CD14-positive monocyte (primary cell): Measurements from ENCODE around the gene PLEKHG2. TPM values are rescaled to one million over a fixed set of nuclear protein-coding genes. Genes with fewer than 3 reads are reported as not detected.
A peak's percentile ranks its signal among the peaks of the same experiment; 100 is the strongest.

Experiments used
- DNase-seq, 3 donors: peaks; one replicate each; pipeline ENCODE4 v3.0.0-alpha.2; 2011 to 2022
- H2AFZ ChIP-seq: 2 replicates; pipeline ENCODE4 v1.6.0; 2012; ENCODE audit warnings: mild to moderate bottlenecking, low read depth, low read length, inconsistent platforms; ENCODE audit not compliant: insufficient read depth, poor library complexity, severe bottlenecking
- H3K27ac ChIP-seq, 2 donors: 1 replicate in 1 of 2; 2 replicates in 1 of 2; pipeline ENCODE4 v1.5.1; 2012 to 2013; ENCODE audit warnings: low read length in 2 of 2, control low read depth in 1 of 2, inconsistent platforms in 1 of 2, low read depth in 1 of 2, mild to moderate bottlenecking in 1 of 2
- H3K27me3 ChIP-seq, 2 donors: one replicate each; pipeline versions ENCODE4 v1.6.0 to v1.6.1; 2011 to 2013; ENCODE audit warnings: low read length in 2 of 2; ENCODE audit not compliant: control insufficient read depth in 2 of 2, insufficient read depth in 2 of 2
- H3K36me3 ChIP-seq, 2 donors: replicated peaks in 1 of 2; 1 replicate in 1 of 2; 2 replicates in 1 of 2; pipeline versions ENCODE4 v1.5.1 to v1.6.1; 2012 to 2013; ENCODE audit warnings: low read length in 2 of 2, control low read depth in 1 of 2, inconsistent platforms in 1 of 2, mild to moderate bottlenecking in 1 of 2; ENCODE audit not compliant: insufficient read depth in 2 of 2, control insufficient read depth in 1 of 2
- H3K4me1 ChIP-seq, 2 donors: 1 replicate in 1 of 2; 2 replicates in 1 of 2; pipeline versions ENCODE4 v1.5.1 to v1.6.1; 2012 to 2013; ENCODE audit warnings: low read length in 2 of 2, control low read depth in 1 of 2, inconsistent platforms in 1 of 2, mild to moderate bottlenecking in 1 of 2, moderate library complexity in 1 of 2; ENCODE audit not compliant: insufficient read depth in 2 of 2, control insufficient read depth in 1 of 2
- H3K4me2 ChIP-seq: replicated peaks from 2 replicates; pipeline ENCODE3; 2012; ENCODE audit warnings: low read length, moderate library complexity, mild to moderate bottlenecking; ENCODE audit not compliant: poor library complexity, severe bottlenecking; ENCODE audit errors: extremely low read depth
- H3K4me3 ChIP-seq, 3 experiments: fragments of 200-600 bp in 1 of 3; sonication (generic) in 1 of 3; replicated peaks in 1 of 3; 1 replicate in 2 of 3; 2 replicates in 1 of 3; pipeline ENCODE4 v1.5.1; 2011 to 2013; ENCODE audit warnings: low read length in 3 of 3, mild to moderate bottlenecking in 3 of 3, control low read depth in 2 of 3, low read depth in 2 of 3, inconsistent platforms in 1 of 3, moderate library complexity in 1 of 3
- H3K79me2 ChIP-seq: 2 replicates; pipeline ENCODE4 v1.6.0; 2012; ENCODE audit warnings: mild to moderate bottlenecking, control low read depth, inconsistent platforms, low read length, moderate library complexity; ENCODE audit not compliant: insufficient read depth
- H3K9ac ChIP-seq: 2 replicates; pipeline ENCODE4 v1.6.0; 2017; ENCODE audit warnings: low read length, mild to moderate bottlenecking; ENCODE audit not compliant: insufficient read depth, poor library complexity, severe bottlenecking
- H3K9me3 ChIP-seq, 2 donors: replicated peaks in 1 of 2; 1 replicate in 1 of 2; 2 replicates in 1 of 2; pipeline versions ENCODE4 v1.5.1 to v1.6.1; 2012 to 2013; ENCODE audit warnings: low read length in 2 of 2, control low read depth in 1 of 2; ENCODE audit not compliant: control insufficient read depth in 1 of 2, insufficient read depth in 1 of 2
- H4K20me1 ChIP-seq: 2 replicates; pipeline ENCODE4 v1.6.0; 2012; ENCODE audit warnings: mild to moderate bottlenecking, low read length, control low read depth, moderate library complexity; ENCODE audit not compliant: insufficient read depth
- H3K27ac Mint-ChIP-seq, 7 donors: one replicate each; pipeline ENCODE4 v1.8.0; 2020; ENCODE audit warnings: mild to moderate bottlenecking in 7 of 7, mixed read lengths in 7 of 7, moderate library complexity in 6 of 7, inconsistent platforms in 2 of 7
- H3K27me3 Mint-ChIP-seq, 3 donors: one replicate each; pipeline ENCODE4 v1.8.0; 2021 to 2022; ENCODE audit warnings: low read depth in 3 of 3, mild to moderate bottlenecking in 3 of 3, mixed read lengths in 3 of 3, moderate library complexity in 3 of 3, inconsistent platforms in 1 of 3
- H3K36me3 Mint-ChIP-seq, 2 donors: one replicate each; pipeline ENCODE4 v1.8.0; 2020; ENCODE audit warnings: mixed read lengths in 2 of 2, inconsistent platforms in 1 of 2, mild to moderate bottlenecking in 1 of 2
- H3K4me1 Mint-ChIP-seq: one replicate; pipeline ENCODE4 v1.8.0; 2020; ENCODE audit warnings: mild to moderate bottlenecking, mixed read lengths
- H3K4me3 Mint-ChIP-seq, 2 donors: one replicate each; pipeline ENCODE4 v1.8.0; 2020; ENCODE audit warnings: mild to moderate bottlenecking in 2 of 2, mixed read lengths in 2 of 2, moderate library complexity in 1 of 2
- H3K9me3 Mint-ChIP-seq, 7 donors: one replicate each; pipeline ENCODE4 v1.8.0; 2020 to 2022; ENCODE audit warnings: mixed read lengths in 7 of 7, mild to moderate bottlenecking in 6 of 7, moderate library complexity in 6 of 7, inconsistent platforms in 2 of 7
- WGBS: methylation state at CpG from one replicate; pipeline ENCODE4 v1.1.5; 2013; ENCODE audit warnings: missing lambda C conversion rate; ENCODE audit not compliant: insufficient coverage; 5-methylcytosine and 5-hydroxymethylcytosine counted together
- intact Hi-C, 2 donors: fragments of 100-400 bp; cut with micrococcal nuclease; formaldehyde crosslinking; loops; one replicate each; pipeline versions ENCODE4 v1.15.0 to v1.15.1; 2023
- polyA plus RNA-seq, 3 donors: library from polyadenylated mRNA; depleted of rRNA in 1 of 3; unstranded in 2 of 3; stranded (reverse) in 1 of 3; fragments of 300-500 nt in 2 of 3; fragments of >200 nt in 1 of 3; fragmentation: Illumina TruSeq in 2 of 3; gene quantifications; 1 replicate in 2 of 3; 2 replicates in 1 of 3; pipeline ENCODE4 v1.2.3, GENCODE V29; 2012 to 2021
- TF ChIP-seq, protein P1 (sequence below): fragments of 200-600 bp; IDR thresholded peaks from one replicate; pipeline ENCODE4 v1.8.0; 2022; ENCODE audit warnings: antibody characterized with exemption, mild to moderate bottlenecking

The PLEKHG2 gene
- polyA plus RNA-seq, 3 donors: 0.73 to 202 (median 1.2) TPM

- Histone ChIP-seq H3K4me1 (no peaks in the 10 kb centered on the region), H2AFZ (no peak overlapping the region), H3K4me2 (no peak overlapping the region), H3K79me2 (no peaks in the 10 kb centered on the region), H3K27ac (no peak overlapping the region), H3K36me3 (peaks cover 91 to 100% of the 10 kb centered on the region in 2 donors), H4K20me1 (no peaks in the 10 kb centered on the region), H3K4me3 (no peak overlapping the region), H3K9ac (no peak overlapping the region), H3K27me3 (no peaks in the 10 kb centered on the region), H3K9me3 (no peaks in the 10 kb centered on the region)
- Mint-ChIP-seq H3K4me1 (no peaks in the 10 kb centered on the region), H3K36me3 (peaks cover 83 to 91% of the 10 kb centered on the region in 2 donors), H3K27ac (peak overlapping the region in 1 of 7 donors; percentile 76), H3K4me3 (no peak overlapping the region), H3K27me3 (peaks cover 0 to 2% (median 0%) of the 10 kb centered on the region in 3 donors), H3K9me3 (no peaks in the 10 kb centered on the region)
- intact Hi-C loops: no loop called here
- WGBS: 100% methylated on average over 2 of the region's 2 CpGs
- TF ChIP-seq, protein P1, sequence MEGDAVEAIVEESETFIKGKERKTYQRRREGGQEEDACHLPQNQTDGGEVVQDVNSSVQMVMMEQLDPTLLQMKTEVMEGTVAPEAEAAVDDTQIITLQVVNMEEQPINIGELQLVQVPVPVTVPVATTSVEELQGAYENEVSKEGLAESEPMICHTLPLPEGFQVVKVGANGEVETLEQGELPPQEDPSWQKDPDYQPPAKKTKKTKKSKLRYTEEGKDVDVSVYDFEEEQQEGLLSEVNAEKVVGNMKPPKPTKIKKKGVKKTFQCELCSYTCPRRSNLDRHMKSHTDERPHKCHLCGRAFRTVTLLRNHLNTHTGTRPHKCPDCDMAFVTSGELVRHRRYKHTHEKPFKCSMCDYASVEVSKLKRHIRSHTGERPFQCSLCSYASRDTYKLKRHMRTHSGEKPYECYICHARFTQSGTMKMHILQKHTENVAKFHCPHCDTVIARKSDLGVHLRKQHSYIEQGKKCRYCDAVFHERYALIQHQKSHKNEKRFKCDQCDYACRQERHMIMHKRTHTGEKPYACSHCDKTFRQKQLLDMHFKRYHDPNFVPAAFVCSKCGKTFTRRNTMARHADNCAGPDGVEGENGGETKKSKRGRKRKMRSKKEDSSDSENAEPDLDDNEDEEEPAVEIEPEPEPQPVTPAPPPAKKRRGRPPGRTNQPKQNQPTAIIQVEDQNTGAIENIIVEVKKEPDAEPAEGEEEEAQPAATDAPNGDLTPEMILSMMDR: no peak
- no peak for DNase-seq
Observed at GRCh38 chr19:39372941-39373340, 39.5 kb upstream of the PLEKHG2 start.

- no peak overlapping the region for H2AFZ ChIP-seq
- H3K27ac ChIP-seq: no peak overlapping the region
- Mint-ChIP-seq H3K27me3 (peaks cover 0 to 2% (median 0%) of the 10 kb centered on the region in 3 donors), H3K4me3 (no peak overlapping the region), H3K9me3 (no peaks in the 10 kb centered on the region), H3K27ac (no peak overlapping the region), H3K4me1 (no peaks in the 10 kb centered on the region), H3K36me3 (peaks cover 83 to 92% of the 10 kb centered on the region in 2 donors)
- DNase-seq: no peak
- H3K9me3 ChIP-seq: no peaks in the 10 kb centered on the region
- peaks cover 86 to 100% of the 10 kb centered on the region in 2 donors for H3K36me3 ChIP-seq
- TF ChIP-seq, protein P1: no peak
- no peak overlapping the region for H3K4me2 ChIP-seq
- intact Hi-C loops: no loop called here
- no peaks in the 10 kb centered on the region for H3K27me3 ChIP-seq
- H3K4me3 ChIP-seq: no peak overlapping the region
- no peaks in the 10 kb centered on the region for H3K4me1 ChIP-seq
- no peaks in the 10 kb centered on the region for H3K79me2 ChIP-seq
- no peaks in the 10 kb centered on the region for H4K20me1 ChIP-seq
- no peak overlapping the region for H3K9ac ChIP-seq
Observed at GRCh38 chr19:39375929-39376328, 36.5 kb upstream of the PLEKHG2 start.
